ENCODE measurements around the gene LRRC30. TPM values are rescaled to one million over a fixed set of nuclear protein-coding genes. Genes with fewer than 3 reads are reported as not detected.

The LRRC30 gene
- total RNA-seq, 1 experiment from 2014 or later: not detected

DNA sequence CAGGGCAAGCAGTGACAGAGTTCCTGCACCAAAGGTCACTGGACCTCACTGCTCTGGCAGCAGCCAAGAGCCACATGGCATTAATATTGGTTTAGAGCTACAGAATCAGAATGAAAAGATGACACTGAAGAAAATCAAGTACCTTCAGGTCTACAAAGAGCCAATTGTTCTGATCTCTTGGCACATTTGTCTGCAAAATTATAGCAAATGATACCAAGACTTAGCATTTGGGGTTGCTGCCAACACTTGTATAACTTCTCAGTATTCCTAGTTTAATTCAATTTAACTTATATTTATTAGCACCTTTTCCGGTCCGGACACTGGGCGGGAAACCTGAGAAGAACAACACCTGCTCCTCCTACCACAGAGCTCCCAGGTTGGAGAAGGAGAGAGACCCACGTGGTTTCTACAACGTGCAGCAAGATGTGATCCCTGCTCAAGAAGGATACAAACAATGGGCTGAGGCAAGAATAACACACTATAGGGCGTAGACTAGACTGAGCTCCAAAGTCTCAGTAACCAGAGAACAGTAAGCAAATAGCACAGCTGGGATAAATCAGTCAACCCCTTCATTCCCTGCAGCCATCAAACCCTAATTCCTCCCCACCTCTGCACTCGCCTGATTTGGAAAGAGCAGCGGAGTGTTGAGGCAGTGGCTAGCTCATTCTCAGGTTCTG, 2.4 kb downstream of the LRRC30 start:
- TF ChIP-seq POLR2AphosphoS5 (IDR thresholded peaks at IDR 0.05; ENCODE audit: low read depth, low read length): no peak
- TF ChIP-seq TCF7L2 (IDR thresholded peaks at IDR 0.05; ENCODE audit: borderline replicate concordance, extremely low read depth, insufficient read depth, insufficient read length): no peak
- TF ChIP-seq, protein P1, sequence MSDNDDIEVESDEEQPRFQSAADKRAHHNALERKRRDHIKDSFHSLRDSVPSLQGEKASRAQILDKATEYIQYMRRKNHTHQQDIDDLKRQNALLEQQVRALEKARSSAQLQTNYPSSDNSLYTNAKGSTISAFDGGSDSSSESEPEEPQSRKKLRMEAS (IDR thresholded peaks at IDR 0.05): no peak
- TF ChIP-seq RAD21 (IDR thresholded peaks at IDR 0.05; ENCODE audit: low read depth): no peak
- TF ChIP-seq POLR2A (IDR thresholded peaks at IDR 0.05; ENCODE audit: borderline replicate concordance, extremely low read depth, insufficient read depth, insufficient read length): no peak
- TF ChIP-seq, protein P2, sequence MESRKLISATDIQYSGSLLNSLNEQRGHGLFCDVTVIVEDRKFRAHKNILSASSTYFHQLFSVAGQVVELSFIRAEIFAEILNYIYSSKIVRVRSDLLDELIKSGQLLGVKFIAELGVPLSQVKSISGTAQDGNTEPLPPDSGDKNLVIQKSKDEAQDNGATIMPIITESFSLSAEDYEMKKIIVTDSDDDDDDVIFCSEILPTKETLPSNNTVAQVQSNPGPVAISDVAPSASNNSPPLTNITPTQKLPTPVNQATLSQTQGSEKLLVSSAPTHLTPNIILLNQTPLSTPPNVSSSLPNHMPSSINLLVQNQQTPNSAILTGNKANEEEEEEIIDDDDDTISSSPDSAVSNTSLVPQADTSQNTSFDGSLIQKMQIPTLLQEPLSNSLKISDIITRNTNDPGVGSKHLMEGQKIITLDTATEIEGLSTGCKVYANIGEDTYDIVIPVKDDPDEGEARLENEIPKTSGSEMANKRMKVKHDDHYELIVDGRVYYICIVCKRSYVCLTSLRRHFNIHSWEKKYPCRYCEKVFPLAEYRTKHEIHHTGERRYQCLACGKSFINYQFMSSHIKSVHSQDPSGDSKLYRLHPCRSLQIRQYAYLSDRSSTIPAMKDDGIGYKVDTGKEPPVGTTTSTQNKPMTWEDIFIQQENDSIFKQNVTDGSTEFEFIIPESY (IDR thresholded peaks at IDR 0.05; ENCODE audit: extremely low read depth, insufficient replicate concordance, low read length): no peak
- no peak for TF ChIP-seq SIN3A (IDR thresholded peaks at IDR 0.05; ENCODE audit: low read depth)
- TF ChIP-seq ZFX (IDR thresholded peaks at IDR 0.05): no peak
- TF ChIP-seq, protein P3, sequence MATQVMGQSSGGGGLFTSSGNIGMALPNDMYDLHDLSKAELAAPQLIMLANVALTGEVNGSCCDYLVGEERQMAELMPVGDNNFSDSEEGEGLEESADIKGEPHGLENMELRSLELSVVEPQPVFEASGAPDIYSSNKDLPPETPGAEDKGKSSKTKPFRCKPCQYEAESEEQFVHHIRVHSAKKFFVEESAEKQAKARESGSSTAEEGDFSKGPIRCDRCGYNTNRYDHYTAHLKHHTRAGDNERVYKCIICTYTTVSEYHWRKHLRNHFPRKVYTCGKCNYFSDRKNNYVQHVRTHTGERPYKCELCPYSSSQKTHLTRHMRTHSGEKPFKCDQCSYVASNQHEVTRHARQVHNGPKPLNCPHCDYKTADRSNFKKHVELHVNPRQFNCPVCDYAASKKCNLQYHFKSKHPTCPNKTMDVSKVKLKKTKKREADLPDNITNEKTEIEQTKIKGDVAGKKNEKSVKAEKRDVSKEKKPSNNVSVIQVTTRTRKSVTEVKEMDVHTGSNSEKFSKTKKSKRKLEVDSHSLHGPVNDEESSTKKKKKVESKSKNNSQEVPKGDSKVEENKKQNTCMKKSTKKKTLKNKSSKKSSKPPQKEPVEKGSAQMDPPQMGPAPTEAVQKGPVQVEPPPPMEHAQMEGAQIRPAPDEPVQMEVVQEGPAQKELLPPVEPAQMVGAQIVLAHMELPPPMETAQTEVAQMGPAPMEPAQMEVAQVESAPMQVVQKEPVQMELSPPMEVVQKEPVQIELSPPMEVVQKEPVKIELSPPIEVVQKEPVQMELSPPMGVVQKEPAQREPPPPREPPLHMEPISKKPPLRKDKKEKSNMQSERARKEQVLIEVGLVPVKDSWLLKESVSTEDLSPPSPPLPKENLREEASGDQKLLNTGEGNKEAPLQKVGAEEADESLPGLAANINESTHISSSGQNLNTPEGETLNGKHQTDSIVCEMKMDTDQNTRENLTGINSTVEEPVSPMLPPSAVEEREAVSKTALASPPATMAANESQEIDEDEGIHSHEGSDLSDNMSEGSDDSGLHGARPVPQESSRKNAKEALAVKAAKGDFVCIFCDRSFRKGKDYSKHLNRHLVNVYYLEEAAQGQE (IDR thresholded peaks at IDR 0.05; ENCODE audit: low read depth): no peak
- no peak for TF ChIP-seq CEBPB (IDR thresholded peaks at IDR 0.05; ENCODE audit: low read depth)
- no peak for TF ChIP-seq SRF (IDR thresholded peaks at IDR 0.05; ENCODE audit: low read depth)
- no peak overlapping the region for H2AFZ ChIP-seq (ENCODE audit: low read depth, low read length, poor library complexity, severe bottlenecking)
- ATAC-seq (no peak), DNase-seq (ENCODE audit: low read depth, low spot score) (no peak)
- H3K4me2 ChIP-seq (ENCODE audit: low read length): no peak overlapping the region
- no peak overlapping the region for H3K27ac ChIP-seq (ENCODE audit: low read depth, low read length)
- BruUV-seq (replicated peaks): no TSS peak
- H3K36me3 ChIP-seq (ENCODE audit: control insufficient read depth in 1 of 2, insufficient read depth in 2 of 2, low read length in 2 of 2): no peaks in the 10 kb centered on the region
- CTCF ChIA-PET: no interaction called here
- RAD21 ChIA-PET (ENCODE audit: low non-redundant PET in 1 of 2, low total read pairs in 2 of 2, uncharacterized antibody in 2 of 2, unreplicated experiment in 2 of 2): interaction anchor here in 1 of 2 experiments (0.6 kb wide), 1 partner anchor 260 kb away, joined by 3 read pairs; no protein-coding TSS in a partner anchor
- no peak overlapping the region for H3K9ac ChIP-seq (ENCODE audit: low read length)
- peaks cover 0 to 26% of the 10 kb centered on the region in 2 experiments; a peak in 2 of 4 replicates for H3K9me3 ChIP-seq (ENCODE audit: control insufficient read depth in 1 of 2, insufficient read depth in 1 of 2, low read depth in 1 of 2, low read length in 2 of 2)
- no peaks in the 10 kb centered on the region for H3K4me1 ChIP-seq (ENCODE audit: control insufficient read depth in 1 of 2, insufficient read depth in 2 of 2, low read length in 2 of 2)
- no peaks in the 10 kb centered on the region for H3K79me2 ChIP-seq (ENCODE audit: insufficient read depth, low read length)
- no peaks in the 10 kb centered on the region for H3K9me2 ChIP-seq (ENCODE audit: insufficient read depth)
- no peak overlapping the region for H3K4me3 ChIP-seq (replicated peaks in 1 of 2; ENCODE audit: low read depth in 1 of 2, low read length in 2 of 2)
- intact Hi-C loops (cut with micrococcal nuclease): no loop called here
- H3K27me3 ChIP-seq (ENCODE audit: insufficient read depth, low read length): no peaks in the 10 kb centered on the region
- POLR2A ChIA-PET: no interaction called here
- no peaks in the 10 kb centered on the region for H4K20me1 ChIP-seq (ENCODE audit: insufficient read depth)

Data from HCT116 (cell line).